Activated T-helper 2 cell treated with anti-CD3 and anti-CD28 coated beads, Interferon-gamma antibody, Interleukin-2, Interleukin-4, amounts not matched to agents 10 μg/mL and 5 μg/mL and 100 μg/mL, durations not matched to agents 14 hours and 24 hours and 36 hours (primary cell): ENCODE measurements around the gene TMEM8B. TPM values are rescaled to one million over a fixed set of nuclear protein-coding genes. Genes with fewer than 3 reads are reported as not detected.

ENCODE experiments used
- DNase-seq: peaks from one replicate; pipeline ENCODE4 v3.0.0; 2021; ENCODE audit warnings: low spot score
- H3K27ac Mint-ChIP-seq: one replicate; pipeline ENCODE4 v1.8.0; 2021; ENCODE audit warnings: mixed read lengths
- H3K27me3 Mint-ChIP-seq: one replicate; pipeline ENCODE4 v1.8.0; 2021; ENCODE audit warnings: low read depth, mixed read lengths
- H3K36me3 Mint-ChIP-seq: one replicate; pipeline ENCODE4 v1.8.0; 2021; ENCODE audit warnings: low read depth, mixed read lengths
- H3K4me1 Mint-ChIP-seq: one replicate; pipeline ENCODE4 v1.8.0; 2021; ENCODE audit warnings: low read depth, mixed read lengths
- H3K4me3 Mint-ChIP-seq: one replicate; pipeline ENCODE4 v1.8.0; 2021; ENCODE audit warnings: low read depth, mild to moderate bottlenecking, moderate library complexity, mixed read lengths
- H3K9me3 Mint-ChIP-seq: one replicate; pipeline ENCODE4 v1.8.0; 2021; ENCODE audit warnings: mixed read lengths
- intact Hi-C: fragments of 100-400 bp; cut with micrococcal nuclease; formaldehyde crosslinking; loops from one replicate; pipeline ENCODE4 v1.15.1; 2023
- total RNA-seq: library from RNA; stranded (reverse); gene quantifications from 2 replicates; pipeline ENCODE4 v1.2.3, GENCODE V29; 2022

Gene TMEM8B
- total RNA-seq, 1 donor from 2014 or later = 3.0 TPM

GRCh38 chr9:35899021-35899420, 70.0 kb downstream of the TMEM8B start:
- peaks cover 28% of the 10 kb centered on the region for H3K27me3 Mint-ChIP-seq
- H3K4me1 Mint-ChIP-seq = peaks cover 5% of the 10 kb centered on the region
- intact Hi-C loops = no loop called here
- H3K36me3 Mint-ChIP-seq = no peaks in the 10 kb centered on the region
- no peak for DNase-seq
- no peak overlapping the region for H3K4me3 Mint-ChIP-seq
- H3K27ac Mint-ChIP-seq = no peak overlapping the region
- H3K9me3 Mint-ChIP-seq = no peaks in the 10 kb centered on the region

DNA sequence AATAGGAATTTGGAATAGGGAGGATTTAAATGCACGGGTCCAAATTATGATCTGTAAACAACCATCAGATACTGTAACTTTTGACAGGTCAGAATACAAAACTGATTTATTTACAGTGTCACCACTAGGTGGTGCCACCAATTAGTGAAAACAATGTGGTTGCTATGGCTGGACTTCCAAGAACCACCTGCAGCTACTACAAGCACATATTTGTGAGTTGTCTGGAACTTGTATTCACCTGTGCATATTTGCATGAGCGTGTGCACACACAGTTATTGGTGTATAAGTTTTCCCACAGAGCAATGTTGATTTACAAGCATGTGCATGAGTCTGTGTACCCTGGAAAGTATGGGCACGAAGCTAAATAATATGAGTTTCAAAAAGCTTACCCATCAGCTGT, 74.0 kb downstream of the TMEM8B start:
- H3K9me3 Mint-ChIP-seq = no peaks in the 10 kb centered on the region
- H3K27ac Mint-ChIP-seq = no peak overlapping the region
- no peak for DNase-seq
- H3K36me3 Mint-ChIP-seq = no peaks in the 10 kb centered on the region
- H3K27me3 Mint-ChIP-seq = peaks cover 22% of the 10 kb centered on the region
- intact Hi-C loops = loop anchor here (1.0 to 5.0 kb wide), 2 partner anchors 42 to 119 kb away; no protein-coding TSS in a partner anchor
- H3K4me3 Mint-ChIP-seq = no peak overlapping the region
- peaks cover 12% of the 10 kb centered on the region for H3K4me1 Mint-ChIP-seq

DNA sequence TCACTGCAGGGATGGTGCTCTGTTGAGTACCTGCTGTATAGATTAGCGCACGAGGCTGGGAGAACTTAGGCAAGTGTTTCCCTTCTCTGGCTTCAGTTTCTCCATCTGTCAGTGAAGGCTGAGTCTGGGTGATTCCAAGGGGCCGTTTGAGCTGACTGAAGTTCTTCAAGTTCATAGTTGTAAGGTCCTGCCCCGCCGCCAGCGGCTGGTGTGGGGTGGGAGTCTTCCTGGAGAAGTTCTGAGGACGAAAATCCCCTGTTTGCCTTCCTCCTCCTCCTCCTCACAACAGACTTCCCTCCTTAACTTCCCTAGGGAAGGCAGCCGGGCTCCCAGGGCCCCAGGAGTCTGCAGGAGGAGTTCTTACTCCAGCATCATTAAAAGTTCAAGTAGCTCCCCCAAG, 75.3 kb downstream of the TMEM8B start:
- H3K4me3 Mint-ChIP-seq = no peak overlapping the region
- no peaks in the 10 kb centered on the region for H3K9me3 Mint-ChIP-seq
- intact Hi-C loops = loop anchor here (5.0 kb wide), 1 partner anchor 118 kb away; no protein-coding TSS in a partner anchor
- H3K36me3 Mint-ChIP-seq = no peaks in the 10 kb centered on the region
- H3K4me1 Mint-ChIP-seq = peaks cover 24% of the 10 kb centered on the region
- DNase-seq = no peak
- H3K27ac Mint-ChIP-seq = no peak overlapping the region
- H3K27me3 Mint-ChIP-seq = peaks cover 11% of the 10 kb centered on the region

DNA sequence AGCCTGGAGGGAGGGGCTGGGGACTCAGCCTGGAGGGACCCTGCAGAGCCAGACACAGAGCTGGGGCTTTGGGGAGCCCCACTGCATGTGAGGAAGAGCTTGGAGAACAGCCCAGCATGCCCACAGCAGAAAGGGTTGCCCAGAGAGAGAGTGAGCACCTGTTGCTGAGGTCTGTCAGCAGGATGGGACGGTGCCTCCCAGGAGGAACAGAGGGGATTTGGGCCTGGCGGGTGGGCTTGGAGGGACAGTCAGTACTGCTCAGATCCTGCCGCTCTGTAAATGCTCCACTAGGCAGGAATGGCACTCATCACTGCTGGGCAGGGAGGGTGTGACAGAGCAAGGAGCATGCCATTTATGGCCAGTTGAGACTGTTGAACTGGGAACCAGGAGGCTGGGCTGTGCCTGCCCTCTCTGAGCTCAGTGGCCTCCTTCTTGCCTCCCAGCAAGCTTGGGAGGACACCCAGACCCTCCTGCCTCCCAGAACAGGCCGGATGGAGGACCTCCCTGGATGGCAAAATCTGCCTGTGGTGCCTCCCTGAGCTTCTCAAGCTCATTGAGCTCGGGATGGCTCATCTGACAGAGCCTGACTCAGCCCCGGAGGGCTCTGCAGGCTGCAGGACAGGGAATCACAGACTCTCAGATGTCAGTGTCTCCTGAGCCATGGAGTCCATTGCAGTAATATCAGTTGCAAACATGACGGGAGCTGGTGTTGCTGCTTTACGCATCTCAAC, 76.2 kb downstream of the TMEM8B start:
- Mint-ChIP-seq H3K36me3 (no peaks in the 10 kb centered on the region), H3K9me3 (no peaks in the 10 kb centered on the region), H3K4me3 (no peak overlapping the region), H3K4me1 (peaks cover 28% of the 10 kb centered on the region), H3K27ac (no peak overlapping the region), H3K27me3 (peaks cover 11% of the 10 kb centered on the region)
- intact Hi-C loops = no loop called here
- no peak for DNase-seq

- intact Hi-C loops = no loop called here
- no peak within 1 kb of the TSS for H3K27ac Mint-ChIP-seq
- H3K9me3 Mint-ChIP-seq = no peaks in the 10 kb centered on the region
- H3K27me3 Mint-ChIP-seq = peaks cover 9% of the 10 kb centered on the region
- H3K4me1 Mint-ChIP-seq = peaks cover 36% of the 10 kb centered on the region
- no peak for DNase-seq
- H3K4me3 Mint-ChIP-seq = no peak within 1 kb of the TSS
- no peaks in the 10 kb centered on the region for H3K36me3 Mint-ChIP-seq
Observed at GRCh38 chr9:35905912-35906679, 77.1 kb downstream of the TMEM8B start, which contains the start of gene HRCT1. Gene HRCT1 (plus strand): TSS chr9:35906202. CDS start chr9:35906288, 86 bp downstream.

GRCh38 chr9:35906923-35907699, 78.1 kb downstream of the TMEM8B start:
- Mint-ChIP-seq H3K27me3 (peaks cover 6% of the 10 kb centered on the region), H3K4me3 (no peak overlapping the region), H3K9me3 (no peaks in the 10 kb centered on the region), H3K36me3 (no peaks in the 10 kb centered on the region), H3K4me1 (peaks cover 43% of the 10 kb centered on the region), H3K27ac (no peak overlapping the region)
- intact Hi-C loops = no loop called here
- no peak for DNase-seq

DNA sequence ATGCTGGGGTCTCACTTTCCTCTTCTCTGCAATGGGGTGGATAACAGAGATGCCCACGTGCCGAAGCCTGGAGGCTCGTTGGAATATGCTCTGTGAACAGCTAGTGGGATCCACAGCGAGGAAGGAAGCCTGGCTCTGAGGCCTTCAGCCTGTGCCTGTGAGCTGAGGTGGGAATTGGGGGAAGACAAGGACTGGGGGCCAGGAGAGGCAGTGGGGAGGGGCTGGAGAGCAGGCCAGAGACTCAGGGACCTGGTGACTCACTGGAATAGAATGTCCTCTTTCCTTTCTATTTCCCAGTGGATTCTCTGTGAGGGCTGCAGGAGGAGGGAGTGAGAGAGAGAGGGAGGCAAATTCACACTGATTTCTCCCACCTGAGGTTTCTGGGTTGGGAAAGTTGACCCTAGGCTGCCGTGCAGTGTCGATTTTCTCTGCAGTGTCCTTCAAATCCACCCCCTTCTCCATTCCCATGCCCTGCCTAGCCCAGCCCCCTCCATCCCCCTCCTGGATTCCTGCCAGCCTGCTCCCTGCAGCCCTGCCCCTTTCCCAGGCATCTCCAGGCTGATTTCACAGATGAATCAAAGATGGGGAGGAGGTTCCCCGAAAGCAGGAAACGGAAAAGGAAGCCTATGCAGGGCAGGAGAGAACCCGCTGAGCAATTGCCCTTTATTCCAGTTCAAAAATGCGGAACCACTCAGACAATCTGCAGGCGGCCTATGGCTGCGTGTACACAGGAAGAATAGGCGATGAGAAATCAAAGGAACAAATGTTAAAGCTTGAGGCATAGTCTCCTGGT, 78.9 kb downstream of the TMEM8B start:
- no peak overlapping the region for H3K27ac Mint-ChIP-seq
- H3K4me3 Mint-ChIP-seq = no peak overlapping the region
- peaks cover 41% of the 10 kb centered on the region for H3K4me1 Mint-ChIP-seq

DNA sequence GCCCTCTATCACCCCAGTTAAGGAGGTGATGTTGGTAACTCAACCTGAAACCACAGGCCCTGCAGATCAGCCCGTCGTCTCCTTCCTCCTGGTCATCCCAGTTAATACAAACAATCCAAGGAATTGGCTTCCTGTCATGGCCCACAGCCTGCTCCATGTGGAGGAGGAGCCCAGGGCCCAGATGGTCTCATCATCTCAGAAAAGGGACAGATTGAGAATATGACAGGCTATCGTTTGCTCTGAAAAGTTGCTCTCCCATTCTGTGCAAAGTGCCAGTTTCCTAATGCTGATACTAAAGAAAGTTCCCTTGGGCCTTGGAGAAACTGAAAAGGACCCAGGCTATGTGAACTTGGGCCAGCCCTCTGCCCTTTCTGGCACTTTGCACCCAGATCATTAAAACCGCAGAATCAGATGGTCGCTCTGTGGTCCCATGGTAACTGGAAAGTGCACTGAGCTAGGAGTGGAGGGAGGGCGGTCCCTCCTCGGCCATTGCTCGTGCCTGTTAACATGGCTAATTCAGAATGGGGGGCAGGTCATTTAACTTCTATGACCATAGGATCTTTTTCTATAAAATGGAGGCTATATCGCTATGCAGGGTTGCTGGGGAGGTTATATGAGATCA, 79.6 kb downstream of the TMEM8B start:
- Mint-ChIP-seq H3K4me3 (no peak overlapping the region), H3K27me3 (peaks cover 3% of the 10 kb centered on the region)
- intact Hi-C loops = no loop called here

More for the DNA sequence above, 78.9 kb downstream of the TMEM8B start:
- intact Hi-C loops = no loop called here
- Mint-ChIP-seq H3K9me3 (no peaks in the 10 kb centered on the region), H3K27me3 (peaks cover 4% of the 10 kb centered on the region), H3K36me3 (no peaks in the 10 kb centered on the region)
- DNase-seq = no peak

DNA sequence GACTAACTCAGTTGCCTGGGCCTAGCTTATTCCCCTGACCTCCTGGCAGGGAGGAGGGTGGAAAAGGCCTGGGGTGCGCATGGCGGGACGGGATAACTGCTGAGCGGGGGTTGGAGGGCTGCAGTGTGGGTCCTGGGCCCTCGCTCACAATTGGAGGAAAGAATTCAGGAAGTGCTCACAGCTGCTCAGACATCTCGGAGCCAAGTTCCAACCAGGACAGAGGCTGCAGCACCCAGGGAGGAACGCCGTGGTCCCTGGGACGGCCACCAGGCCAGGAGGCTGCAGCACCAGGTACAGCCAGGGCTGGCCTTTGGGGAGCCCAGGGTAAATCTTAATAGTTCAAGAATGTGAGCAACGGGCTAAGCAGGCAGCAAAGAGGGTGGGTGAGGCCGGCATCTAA, 80.2 kb downstream of the TMEM8B start, which contains the start of gene SPAAR:
TSS of gene SPAAR (plus strand) at position 217 of the 400 bp plus-strand sequence. CDS start 974 bp downstream, outside the sequence.
- Mint-ChIP-seq H3K27ac (no peak within 1 kb of the TSS), H3K4me1 (peaks cover 38% of the 10 kb centered on the region), H3K9me3 (no peaks in the 10 kb centered on the region), H3K4me3 (no peak within 1 kb of the TSS), H3K36me3 (no peaks in the 10 kb centered on the region), H3K27me3 (peaks cover 3% of the 10 kb centered on the region)
- intact Hi-C loops = no loop called here
- DNase-seq = no peak

More for the DNA sequence above, 79.6 kb downstream of the TMEM8B start:
- H3K9me3 Mint-ChIP-seq = no peaks in the 10 kb centered on the region
- H3K27ac Mint-ChIP-seq = no peak overlapping the region
- H3K4me1 Mint-ChIP-seq = peaks cover 38% of the 10 kb centered on the region
- DNase-seq = no peak
- H3K36me3 Mint-ChIP-seq = no peaks in the 10 kb centered on the region

- Mint-ChIP-seq H3K27ac (no peak overlapping the region), H3K36me3 (no peaks in the 10 kb centered on the region), H3K27me3 (peaks cover 2% of the 10 kb centered on the region), H3K9me3 (no peaks in the 10 kb centered on the region), H3K4me3 (no peak overlapping the region), H3K4me1 (peaks cover 38% of the 10 kb centered on the region)
- no peak for DNase-seq
- intact Hi-C loops = loop anchor here (2.0 kb wide), 1 partner anchor 15 kb away; no protein-coding TSS in a partner anchor
Observed at GRCh38 chr9:35909687-35910612, 80.9 kb downstream of the TMEM8B start.
